NOMO-1 (cell line): ENCODE results near the gene PELI1.
A peak's percentile ranks its signal among the peaks of the same experiment; 100 is the strongest.
"Not testable (repeated sequence)": the region's sequence is repeated elsewhere in the genome, so short reads cannot be mapped to it uniquely, and the experiment has no call there.

Experiments
- DNase-seq, 2 experiments: peaks; one replicate each; lab custom pipeline; 2025; ENCODE audit not compliant: unreplicated experiment in 2 of 2; lab: John Stamatoyannopoulos, UW

PELI1 gene

DNA sequence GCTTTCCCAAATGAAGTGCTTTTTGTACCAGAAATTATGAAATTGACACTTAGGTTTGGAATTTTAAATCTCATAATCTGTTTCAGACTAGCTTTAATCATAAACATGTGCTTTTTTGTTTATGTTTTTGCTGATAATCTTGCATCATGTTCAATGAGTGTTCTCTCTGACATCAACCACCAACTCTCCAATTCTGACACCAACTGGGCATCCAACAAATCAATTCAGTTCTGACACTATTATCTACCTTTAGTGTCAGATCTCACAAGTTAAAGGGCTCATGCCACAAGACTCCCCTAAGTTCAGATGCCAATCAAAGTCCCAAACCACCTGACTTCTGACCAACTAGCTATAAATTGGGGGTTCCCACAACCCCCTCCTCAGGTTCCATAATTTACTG, 19.6 kb downstream of the PELI1 start:
- no peak for DNase-seq

DNA sequence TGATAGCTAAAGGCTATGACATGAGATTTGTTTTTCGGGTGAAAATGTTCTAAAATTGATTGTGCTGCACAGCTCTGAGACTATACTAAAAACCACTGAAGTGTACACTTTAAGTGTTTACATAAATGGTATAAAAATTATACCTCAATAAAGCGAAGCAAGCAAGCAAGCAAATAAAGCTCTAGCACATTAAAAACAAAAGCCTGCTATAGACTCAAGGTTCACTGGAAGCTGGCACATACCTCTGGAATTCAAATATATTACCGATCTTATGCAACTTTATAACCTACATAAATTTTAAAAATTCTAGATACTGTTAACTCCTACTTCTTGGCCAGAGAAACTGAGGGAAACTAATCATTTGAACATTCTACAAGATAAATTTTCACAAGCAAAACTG, 20.1 kb downstream of the PELI1 start:
- DNase-seq = no peak

GRCh38 chr2:64123740-64124139, 20.5 kb downstream of the PELI1 start:
- DNase-seq = no peak

DNA sequence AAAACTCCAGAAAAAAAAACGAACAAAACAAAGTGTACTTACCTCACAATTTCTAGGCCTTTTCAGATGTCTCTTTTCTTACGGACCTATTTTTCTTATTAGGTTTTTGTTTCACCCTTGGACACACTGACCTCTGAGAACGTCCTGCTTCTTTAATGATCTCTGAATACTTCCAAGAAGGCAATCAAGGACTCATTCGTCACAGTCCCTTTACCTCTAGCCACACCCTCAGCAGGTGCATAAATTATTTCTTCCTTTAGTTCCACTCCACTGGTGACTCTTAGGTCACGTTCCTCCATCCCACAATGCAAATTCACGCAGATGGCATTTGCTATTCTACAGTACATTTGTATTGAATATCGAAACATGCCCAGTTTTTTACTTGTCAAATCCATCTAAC, 21.9 kb downstream of the PELI1 start:
- DNase-seq = no peak

GRCh38 chr2:64120928-64121327, 23.3 kb downstream of the PELI1 start:
- no peak for DNase-seq

GRCh38 chr2:64120008-64120407, 24.2 kb downstream of the PELI1 start:
- DNase-seq = no peak

DNA sequence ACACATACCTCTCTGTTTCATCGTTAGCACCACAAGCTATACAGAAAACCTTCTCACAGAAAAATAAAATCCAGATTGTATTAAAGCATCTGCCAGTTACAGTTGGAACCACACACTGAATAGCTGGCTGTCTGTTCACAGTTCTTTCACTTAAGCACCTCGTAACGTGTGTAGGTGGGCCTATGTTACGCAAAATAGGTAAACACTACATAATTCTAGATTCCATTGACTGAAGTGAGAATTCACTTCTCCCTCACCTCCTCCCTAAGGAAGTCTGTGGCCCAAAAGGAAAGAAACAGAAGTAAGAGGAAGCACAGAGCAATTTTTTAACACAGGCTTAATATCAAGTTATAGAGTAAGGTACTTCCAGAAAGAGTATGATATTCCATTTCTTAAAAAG, 24.9 kb downstream of the PELI1 start:
- no peak for DNase-seq

DNA sequence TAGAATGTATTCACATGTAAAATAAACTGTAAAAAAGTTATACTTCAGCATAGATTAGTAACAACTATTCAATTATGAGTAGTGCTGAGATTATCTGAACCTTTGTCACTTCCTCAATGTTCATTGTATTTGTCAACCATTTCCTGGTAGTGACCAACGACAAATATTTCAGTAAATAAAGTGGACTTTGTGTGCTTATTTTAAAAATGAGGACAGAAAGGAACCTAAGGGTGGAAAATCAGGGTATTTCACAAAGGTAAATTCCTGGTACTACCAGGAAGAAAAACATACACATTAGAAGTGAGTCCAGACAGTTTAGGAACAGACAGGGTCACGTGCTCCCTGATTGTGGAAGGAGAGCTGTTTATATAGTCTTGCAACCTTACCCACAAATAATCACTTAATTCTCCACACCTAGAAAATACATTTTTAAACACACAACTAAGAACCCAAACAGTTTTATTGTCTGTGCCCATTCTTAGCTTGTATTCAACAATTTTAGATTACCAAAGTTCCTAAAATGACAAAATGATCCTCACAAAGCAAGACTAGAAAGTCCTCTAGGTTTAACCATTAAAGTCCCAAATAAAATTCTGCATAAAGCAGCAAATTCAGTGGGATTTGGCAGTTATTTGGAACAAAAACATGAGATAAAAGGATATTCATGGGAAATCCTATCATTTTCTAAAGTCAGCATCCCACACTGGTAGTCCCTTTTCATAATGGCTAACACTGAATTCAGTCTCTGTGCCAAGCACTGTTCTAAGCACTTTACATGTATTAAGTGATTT, 28.2 kb downstream of the PELI1 start:
- DNase-seq = peak in 1 of 2 experiments; percentile 29

DNA sequence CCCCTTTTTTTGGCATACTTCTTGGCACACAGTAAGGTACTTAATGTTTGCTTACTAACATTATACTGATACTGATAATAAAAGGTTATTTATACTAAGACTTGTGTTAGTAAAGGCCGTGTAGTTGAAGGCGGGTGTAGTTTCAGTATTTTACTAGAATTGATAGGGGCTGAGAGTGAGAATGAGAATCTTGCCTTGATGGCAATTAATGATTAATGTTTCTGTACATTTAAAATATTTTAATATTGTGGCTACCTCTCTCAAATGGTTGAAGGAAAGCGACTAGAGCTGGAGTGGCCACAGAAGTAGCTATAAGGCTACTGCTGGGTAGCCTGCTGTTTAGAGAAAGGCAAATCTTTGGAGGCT, 29.3 kb downstream of the PELI1 start:
- DNase-seq = no peak

DNA sequence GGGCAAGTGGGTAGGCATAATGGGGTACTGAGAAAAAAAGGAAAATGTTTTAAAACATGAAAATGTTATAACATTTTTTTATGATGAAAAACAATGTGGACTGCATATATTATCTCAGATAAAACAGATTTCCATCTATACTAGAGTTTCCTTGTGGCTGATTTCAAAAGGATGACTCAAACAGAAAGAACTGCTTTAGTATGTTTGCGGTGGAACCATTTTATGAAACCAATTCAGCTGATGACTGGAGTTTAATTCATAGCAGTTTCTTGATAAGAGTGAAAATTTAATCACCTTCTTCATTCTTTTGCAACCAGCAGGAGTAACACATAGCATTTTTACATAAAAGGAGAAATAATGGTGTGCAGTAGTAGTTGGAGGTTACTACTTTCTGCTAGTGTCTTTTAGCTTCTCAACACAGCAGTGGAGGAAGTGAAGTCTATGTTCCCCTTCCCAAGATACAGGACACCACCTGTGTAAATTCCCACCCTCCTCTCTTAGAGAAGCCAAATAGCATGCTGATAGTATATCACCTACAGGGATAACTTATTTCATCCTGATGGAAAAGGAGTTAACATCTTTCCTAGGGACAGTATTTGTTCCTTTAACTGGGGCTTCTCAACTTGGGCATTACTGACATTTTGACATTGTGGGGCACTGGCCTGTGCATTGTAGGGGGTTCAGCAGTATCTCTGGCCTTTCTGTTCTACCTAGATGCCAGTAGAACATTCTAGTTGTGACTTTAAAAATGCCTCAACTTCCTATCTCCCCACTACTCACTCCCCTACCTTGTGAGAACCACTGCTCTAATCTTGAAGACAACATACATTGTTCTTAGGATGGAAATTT, 29.9 kb downstream of the PELI1 start:
- DNase-seq = peak in 1 of 2 experiments; percentile 44

DNA sequence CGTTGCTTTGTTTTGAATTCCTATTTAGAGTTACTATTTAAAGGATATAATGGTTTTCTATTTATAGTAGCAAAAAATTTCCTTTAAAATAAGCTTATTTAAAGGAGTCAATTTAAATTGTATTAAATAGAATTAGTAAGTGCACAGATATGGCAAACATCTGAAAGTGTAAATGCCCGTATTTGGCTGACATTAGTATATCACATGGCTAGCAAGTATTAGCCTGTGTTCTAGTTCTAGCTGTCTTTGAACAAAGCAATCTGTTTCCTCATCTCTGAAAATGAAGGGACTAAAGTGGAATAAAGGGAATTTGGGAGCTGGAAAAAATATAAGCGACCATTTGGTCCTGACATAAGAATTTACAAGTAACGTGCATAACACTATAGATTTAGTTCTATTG, 32.2 kb downstream of the PELI1 start:
- no peak for DNase-seq

DNA sequence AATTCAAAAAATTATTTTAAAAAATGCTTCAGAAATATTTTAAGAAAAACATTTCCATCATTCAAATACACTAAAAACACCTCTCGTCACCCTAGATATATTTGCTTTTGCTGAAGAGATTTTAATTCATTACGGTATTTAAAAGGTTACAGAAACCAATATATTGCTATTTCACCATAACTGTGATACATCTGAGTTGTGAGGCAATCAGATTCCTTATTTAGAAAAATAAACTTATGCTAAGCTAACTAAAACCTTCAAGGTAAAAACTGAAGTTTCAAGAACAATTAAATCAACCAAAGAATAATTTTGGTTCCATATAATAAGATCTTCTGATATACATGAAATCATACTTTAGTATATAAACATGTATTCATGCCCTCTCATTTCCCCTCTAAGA, 32.8 kb downstream of the PELI1 start:
- DNase-seq = no peak

DNA sequence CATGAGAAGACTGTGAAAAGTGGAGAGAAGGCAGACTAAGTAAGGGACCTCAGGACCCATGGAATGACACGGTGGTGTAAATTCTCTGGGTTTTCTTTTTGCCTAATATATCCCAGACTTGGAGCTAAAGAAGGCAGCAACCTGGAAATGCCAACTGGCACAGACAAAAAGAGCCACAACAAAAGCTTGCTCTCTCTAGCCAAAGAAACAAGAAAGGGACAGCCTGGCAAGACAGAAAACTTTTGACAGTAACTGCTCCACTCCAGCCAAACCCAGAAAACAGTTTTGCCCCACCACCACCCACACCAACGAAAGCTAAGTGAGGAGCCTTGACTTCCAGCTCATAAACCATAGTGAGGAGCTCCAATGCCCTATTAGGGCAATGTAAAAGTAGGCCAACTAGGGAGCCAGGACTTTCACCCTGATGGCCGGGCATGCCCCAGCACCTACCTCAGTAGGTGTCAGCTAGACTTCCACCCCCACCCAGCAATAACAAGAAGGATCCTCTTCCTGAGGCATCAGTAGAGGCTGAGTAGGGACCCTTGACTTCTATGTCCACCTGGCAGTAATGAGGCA, 35.5 kb downstream of the PELI1 start:
- no peak for DNase-seq

DNA sequence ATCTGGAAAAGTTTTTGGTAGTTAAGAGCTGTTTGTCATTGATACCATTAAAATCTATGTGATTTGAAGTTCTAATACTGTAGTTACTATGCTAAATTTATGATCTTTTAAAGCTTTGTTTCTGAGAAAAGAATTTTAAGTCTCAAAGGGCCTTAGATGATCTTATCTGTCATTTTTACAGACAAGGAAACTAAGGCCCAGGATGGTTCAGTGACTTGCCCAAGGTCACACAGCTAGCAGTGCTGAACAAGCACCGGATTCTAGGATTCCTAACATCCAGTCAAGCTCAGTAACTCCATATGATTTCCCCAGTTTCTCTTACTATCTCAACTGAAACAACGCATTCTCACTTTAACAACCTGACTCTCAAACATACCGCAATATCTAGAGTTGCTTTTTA, 37.7 kb downstream of the PELI1 start:
- DNase-seq = no peak

DNA sequence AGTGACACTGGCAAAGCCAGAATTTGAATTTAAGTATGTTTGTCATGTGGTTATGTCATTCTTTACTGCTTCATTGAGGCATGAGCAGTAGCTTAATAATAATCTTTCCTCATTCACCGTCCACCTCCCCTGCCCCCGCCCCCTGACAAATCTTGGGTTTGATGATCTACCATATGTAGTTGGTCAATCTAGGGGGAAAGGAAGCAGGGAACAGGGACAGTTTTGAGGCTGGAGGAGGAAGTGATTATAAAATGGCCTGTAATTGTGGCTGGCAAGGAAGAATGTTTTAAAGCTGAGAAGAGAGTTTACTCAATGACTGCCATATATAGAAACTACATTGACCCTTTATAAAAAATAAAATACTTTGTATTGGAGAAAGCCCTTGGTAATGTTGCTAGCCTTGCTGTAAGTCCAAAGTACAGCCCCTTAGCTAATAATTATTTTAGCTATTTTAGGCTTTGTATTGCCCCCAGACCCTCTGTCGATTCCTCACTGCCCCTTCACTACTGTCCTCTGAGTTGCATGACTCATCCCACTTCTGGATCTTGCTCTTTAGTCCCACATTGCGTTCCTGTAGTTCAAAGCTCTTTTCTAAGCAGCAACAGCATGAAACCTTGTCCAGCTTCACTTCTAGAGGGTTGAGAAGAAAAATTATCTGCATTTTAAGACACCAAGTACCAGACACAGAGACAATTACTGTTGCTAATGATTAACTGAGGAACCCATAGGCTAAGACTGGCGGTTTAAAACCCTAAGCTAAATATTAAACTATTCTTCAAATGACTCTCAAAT, 38.4 kb downstream of the PELI1 start:
- DNase-seq = peak; percentile 64 to 71

- DNase-seq = peak in 1 of 2 experiments; percentile 17
These were observed 39.3 kb downstream of the PELI1 start for GRCh38 chr2:64104933-64105332.

GRCh38 chr2:64102736-64103135, 41.5 kb downstream of the PELI1 start:
- not testable (repeated sequence) for DNase-seq

- no peak for DNase-seq
These were observed 43.1 kb downstream of the PELI1 start for GRCh38 chr2:64101141-64101591.

- DNase-seq = not testable (repeated sequence)
These were observed 43.6 kb downstream of the PELI1 start for GRCh38 chr2:64100584-64100983.

GRCh38 chr2:64094663-64095382, 49.4 kb downstream of the PELI1 start:
- no peak for DNase-seq
